CD4-positive, alpha-beta T cell (primary cell): ENCODE results near the gene TMEM132E. TPM values are rescaled to one million over a fixed set of nuclear protein-coding genes. Genes with fewer than 3 reads are reported as not detected.

Experiments
- ATAC-seq: fragments of 200-7000 bp; cut with Tn5 transposase; one replicate; pipeline ENCODE4 v1.10.0; 2022; ENCODE audit warnings: mild to moderate bottlenecking; ENCODE audit not compliant: poor library complexity
- CTCF ChIA-PET: fragments of 350-600 bp; sonication (Branson Sonifier 250); formaldehyde crosslinking; loops from one replicate; lab custom pipeline; 2021; ENCODE audit warnings: antibody characterized with exemption, inconsistent platforms; lab: Charles Lee
- POLR2A ChIA-PET: fragments of 350-600 bp; sonication (Branson Sonifier 250); formaldehyde crosslinking; loops from one replicate; lab custom pipeline; 2021; ENCODE audit warnings: antibody characterized with exemption, inconsistent platforms; lab: Charles Lee
- DNase-seq, 14 experiments: peaks; one replicate each; pipeline ENCODE4 v3.0.0-alpha.2; 2013 to 2020; ENCODE audit warnings: mixed read lengths in 2 of 14
- H3K27ac ChIP-seq, 2 donors: one replicate each; pipeline versions ENCODE4 v1.5.1 to v1.7.0; 2013; ENCODE audit warnings: low read length in 2 of 2, low read depth in 1 of 2, mild to moderate bottlenecking in 1 of 2
- H3K27me3 ChIP-seq, 2 experiments: 1 replicate in 1 of 2; 2 replicates in 1 of 2; pipeline versions ENCODE4 v1.6.1 to v1.7.0; 2013; ENCODE audit warnings: low read length in 2 of 2, control low read depth in 1 of 2, mild to moderate bottlenecking in 1 of 2, moderate library complexity in 1 of 2; ENCODE audit not compliant: insufficient read depth in 2 of 2, control insufficient read depth in 1 of 2
- H3K36me3 ChIP-seq: one replicate; pipeline ENCODE4 v1.6.1; 2013; ENCODE audit warnings: low read length, control low read depth; ENCODE audit not compliant: insufficient read depth
- H3K4me1 ChIP-seq: one replicate; pipeline ENCODE4 v1.6.1; 2013; ENCODE audit warnings: low read length, control low read depth; ENCODE audit not compliant: insufficient read depth
- H3K4me3 ChIP-seq: one replicate; pipeline ENCODE4 v1.5.1; 2013; ENCODE audit warnings: mild to moderate bottlenecking, low read length, moderate library complexity
- H3K9me3 ChIP-seq, 2 experiments: 1 replicate in 1 of 2; 2 replicates in 1 of 2; pipeline versions ENCODE4 v1.6.1 to v1.7.0; 2013; ENCODE audit warnings: low read length in 2 of 2, mild to moderate bottlenecking in 2 of 2, control low read depth in 1 of 2, moderate library complexity in 1 of 2; ENCODE audit not compliant: control insufficient read depth in 1 of 2, insufficient read depth in 1 of 2
- H3K27ac Mint-ChIP-seq: one replicate; pipeline ENCODE4 v1.8.0; 2020; ENCODE audit warnings: mixed read lengths
- H3K27me3 Mint-ChIP-seq: one replicate; pipeline ENCODE4 v1.8.0; 2021; ENCODE audit warnings: mixed read lengths
- H3K36me3 Mint-ChIP-seq: one replicate; pipeline ENCODE4 v1.8.0; 2021; ENCODE audit warnings: low read depth, mixed read lengths
- H3K4me1 Mint-ChIP-seq: one replicate; pipeline ENCODE4 v1.8.0; 2021; ENCODE audit warnings: low read depth, mixed read lengths
- H3K4me3 Mint-ChIP-seq: one replicate; pipeline ENCODE4 v1.8.0; 2020; ENCODE audit warnings: mild to moderate bottlenecking, mixed read lengths
- H3K9me3 Mint-ChIP-seq: one replicate; pipeline ENCODE4 v1.8.0; 2020; ENCODE audit warnings: mixed read lengths
- intact Hi-C, 2 experiments: fragments of 100-400 bp; cut with DNase I in 1 of 2; cut with micrococcal nuclease in 1 of 2; formaldehyde crosslinking; loops; one replicate each; pipeline versions ENCODE4 v1.15.1 to v1.9.0; 2023 to 2025; cut with DNase I, micrococcal nuclease
- total RNA-seq, 174 experiments: library from RNA in 2 of 174; stranded (reverse) in 2 of 174; gene quantifications; one replicate each; pipeline ENCODE4 v1.2.3 and lab custom pipeline; 2021 to 2026
- TF ChIP-seq, protein P1 (sequence below): fragments of 200-600 bp; IDR thresholded peaks from one replicate; pipeline ENCODE4 v1.8.0; 2022; ENCODE audit warnings: antibody characterized with exemption, mild to moderate bottlenecking

Gene TMEM132E
- total RNA-seq, 2 experiments from 2014 or later = 0.05 TPM; not detected in 1

DNA sequence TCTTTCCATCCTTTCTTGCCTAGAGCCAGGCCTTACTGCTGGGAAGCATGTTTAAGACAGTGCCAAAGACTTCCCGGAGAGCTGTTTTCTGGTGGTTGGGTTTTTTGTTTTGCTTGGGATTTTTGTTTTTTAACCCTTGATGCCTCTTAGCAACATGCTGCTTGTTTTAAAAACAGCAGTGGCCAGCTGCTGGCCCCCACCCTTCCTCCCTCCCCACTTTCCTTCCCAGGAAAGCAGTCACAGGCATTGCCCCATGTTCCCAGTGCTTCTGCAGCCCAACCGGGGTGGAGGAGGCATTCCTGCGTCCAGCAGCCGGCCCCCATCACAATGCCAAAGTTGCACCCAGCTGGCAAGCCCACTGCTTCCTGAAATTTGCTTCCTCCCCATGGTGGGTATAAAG is 12.6 kb downstream of the TMEM132E start:
- ChIA-PET POLR2A (no interaction called here), CTCF (no interaction called here)
- Mint-ChIP-seq H3K27ac (no peak overlapping the region), H3K36me3 (no peaks in the 10 kb centered on the region), H3K4me3 (no peak overlapping the region), H3K4me1 (no peaks in the 10 kb centered on the region), H3K27me3 (peaks cover 63% of the 10 kb centered on the region), H3K9me3 (no peaks in the 10 kb centered on the region)
- ATAC-seq = no peak
- DNase-seq = no peak
- no peaks in the 10 kb centered on the region for H3K36me3 ChIP-seq
- H3K9me3 ChIP-seq = no peaks in the 10 kb centered on the region
- H3K4me1 ChIP-seq = no peaks in the 10 kb centered on the region
- intact Hi-C loops = no loop called here
- H3K27ac ChIP-seq = no peak overlapping the region
- TF ChIP-seq, protein P1, sequence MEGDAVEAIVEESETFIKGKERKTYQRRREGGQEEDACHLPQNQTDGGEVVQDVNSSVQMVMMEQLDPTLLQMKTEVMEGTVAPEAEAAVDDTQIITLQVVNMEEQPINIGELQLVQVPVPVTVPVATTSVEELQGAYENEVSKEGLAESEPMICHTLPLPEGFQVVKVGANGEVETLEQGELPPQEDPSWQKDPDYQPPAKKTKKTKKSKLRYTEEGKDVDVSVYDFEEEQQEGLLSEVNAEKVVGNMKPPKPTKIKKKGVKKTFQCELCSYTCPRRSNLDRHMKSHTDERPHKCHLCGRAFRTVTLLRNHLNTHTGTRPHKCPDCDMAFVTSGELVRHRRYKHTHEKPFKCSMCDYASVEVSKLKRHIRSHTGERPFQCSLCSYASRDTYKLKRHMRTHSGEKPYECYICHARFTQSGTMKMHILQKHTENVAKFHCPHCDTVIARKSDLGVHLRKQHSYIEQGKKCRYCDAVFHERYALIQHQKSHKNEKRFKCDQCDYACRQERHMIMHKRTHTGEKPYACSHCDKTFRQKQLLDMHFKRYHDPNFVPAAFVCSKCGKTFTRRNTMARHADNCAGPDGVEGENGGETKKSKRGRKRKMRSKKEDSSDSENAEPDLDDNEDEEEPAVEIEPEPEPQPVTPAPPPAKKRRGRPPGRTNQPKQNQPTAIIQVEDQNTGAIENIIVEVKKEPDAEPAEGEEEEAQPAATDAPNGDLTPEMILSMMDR = no peak
- no peak overlapping the region for H3K4me3 ChIP-seq
- peaks cover 9 to 25% of the 10 kb centered on the region in 2 experiments for H3K27me3 ChIP-seq

DNA sequence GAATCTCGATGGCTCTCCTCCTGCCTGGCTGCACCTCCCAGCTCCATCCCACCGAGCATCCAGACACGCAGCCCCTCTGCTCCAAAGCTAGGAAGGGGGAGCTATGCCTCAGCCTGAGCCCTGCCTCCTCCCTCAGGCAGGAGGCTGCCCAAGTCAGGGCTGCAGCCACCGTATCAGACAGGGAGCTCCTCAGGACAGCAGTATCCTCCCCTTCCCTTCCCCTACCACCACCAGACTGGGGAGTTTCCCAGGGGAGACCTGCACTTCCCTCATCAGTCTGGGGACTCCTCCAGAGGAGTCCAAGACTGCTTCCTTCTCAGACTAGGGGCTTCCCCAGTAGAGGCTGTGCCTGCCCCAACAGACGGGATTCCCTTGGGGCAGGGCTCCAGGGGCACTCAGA is 17.5 kb downstream of the TMEM132E start:
- Histone ChIP-seq H3K4me3 (no peak overlapping the region), H3K9me3 (no peaks in the 10 kb centered on the region), H3K36me3 (no peaks in the 10 kb centered on the region), H3K27ac (no peak overlapping the region), H3K27me3 (peaks cover 3 to 14% of the 10 kb centered on the region in 2 experiments), H3K4me1 (no peaks in the 10 kb centered on the region)
- intact Hi-C loops = no loop called here
- DNase-seq = no peak
- Mint-ChIP-seq H3K4me1 (no peaks in the 10 kb centered on the region), H3K27me3 (peaks cover 42% of the 10 kb centered on the region), H3K27ac (no peak overlapping the region), H3K9me3 (no peaks in the 10 kb centered on the region), H3K4me3 (no peak overlapping the region), H3K36me3 (no peaks in the 10 kb centered on the region)
- TF ChIP-seq, protein P1 = no peak
- POLR2A ChIA-PET = no interaction called here
- CTCF ChIA-PET = interaction anchor here (0.6 kb wide), 2 partner anchors 39 to 544 kb away, joined by 3 to 4 read pairs; no protein-coding TSS in a partner anchor
- no peak for ATAC-seq

- H3K36me3 ChIP-seq = no peaks in the 10 kb centered on the region
- DNase-seq (no peak), ATAC-seq (no peak)
- Mint-ChIP-seq H3K27ac (no peak overlapping the region), H3K9me3 (no peaks in the 10 kb centered on the region), H3K27me3 (peaks cover 31% of the 10 kb centered on the region), H3K36me3 (no peaks in the 10 kb centered on the region), H3K4me3 (no peak overlapping the region), H3K4me1 (no peaks in the 10 kb centered on the region)
- TF ChIP-seq, protein P1 = no peak
- ChIA-PET POLR2A (no interaction called here), CTCF (no interaction called here)
- intact Hi-C loops = no loop called here
- no peaks in the 10 kb centered on the region for H3K9me3 ChIP-seq
- H3K4me3 ChIP-seq = no peak overlapping the region
- peaks cover 3 to 15% of the 10 kb centered on the region in 2 experiments for H3K27me3 ChIP-seq
- no peak overlapping the region for H3K27ac ChIP-seq
- no peaks in the 10 kb centered on the region for H3K4me1 ChIP-seq
Measured at GRCh38 chr17:34598161-34598776, 18.9 kb downstream of the TMEM132E start.
